Activated CD8-positive, alpha-beta T cell treated with anti-CD3 and anti-CD28 coated beads for 36 hours (primary cell): ENCODE measurements around the gene MS4A4E. TPM values are rescaled to one million over a fixed set of nuclear protein-coding genes. Genes with fewer than 3 reads are reported as not detected.
"Not testable (repeated sequence)": the region's sequence is repeated elsewhere in the genome, so short reads cannot be mapped to it uniquely, and the experiment has no call there.

Experiments used
- ATAC-seq: fragments of 200-7000 bp; cut with Tn5 transposase; one replicate; pipeline ENCODE4 v1.10.0; 2021; ENCODE audit warnings: mild to moderate bottlenecking, moderate library complexity
- CTCF ChIA-PET: fragments of 350-600 bp; sonication (Branson Sonifier 250); formaldehyde crosslinking; loops from one replicate; lab custom pipeline; 2021; ENCODE audit warnings: antibody characterized with exemption; lab: Charles Lee
- POLR2A ChIA-PET: fragments of 350-600 bp; sonication (Branson Sonifier 250); formaldehyde crosslinking; loops from one replicate; lab custom pipeline; 2021; ENCODE audit warnings: antibody characterized with exemption; lab: Charles Lee
- DNase-seq: peaks from one replicate; pipeline ENCODE4 v3.0.0-alpha.2; 2020
- H3K27ac Mint-ChIP-seq: one replicate; pipeline ENCODE4 v1.8.0; 2021; ENCODE audit warnings: mild to moderate bottlenecking, mixed read lengths
- H3K27me3 Mint-ChIP-seq: one replicate; pipeline ENCODE4 v1.8.0; 2021; ENCODE audit warnings: mixed read lengths
- H3K36me3 Mint-ChIP-seq: one replicate; pipeline ENCODE4 v1.8.0; 2021; ENCODE audit warnings: low read depth, mixed read lengths
- H3K4me1 Mint-ChIP-seq: one replicate; pipeline ENCODE4 v1.8.0; 2021; ENCODE audit warnings: low read depth, mixed read lengths
- H3K4me3 Mint-ChIP-seq: one replicate; pipeline ENCODE4 v1.8.0; 2021; ENCODE audit warnings: mild to moderate bottlenecking, moderate library complexity, mixed read lengths
- H3K9me3 Mint-ChIP-seq: one replicate; pipeline ENCODE4 v1.8.0; 2021; ENCODE audit warnings: mixed read lengths
- intact Hi-C: fragments of 100-400 bp; cut with micrococcal nuclease; formaldehyde crosslinking; loops from one replicate; pipeline ENCODE4 v1.10.0; 2022
- microRNA-seq: library from miRNA; unstranded; fragments of <30 nt; microRNA quantifications from one replicate; pipeline ENCODE4 v1.2.0, GENCODE V29; 2022; ENCODE audit warnings: borderline microRNAs expressed, borderline replicate concordance
- total RNA-seq, 2 experiments: library from RNA; stranded (reverse); gene quantifications; one replicate each; pipeline ENCODE4 v1.2.3, GENCODE V29; 2021
- TF ChIP-seq, protein P1 (sequence below): fragments of 200-600 bp; IDR thresholded peaks from one replicate; pipeline ENCODE4 v1.8.0; 2022; ENCODE audit warnings: antibody characterized with exemption, mild to moderate bottlenecking

The MS4A4E gene
- total RNA-seq, 2 experiments from 2014 or later: not detected

GRCh38 chr11:60159284-60159683, 83.7 kb downstream of the MS4A4E start:
- TF ChIP-seq, protein P1, sequence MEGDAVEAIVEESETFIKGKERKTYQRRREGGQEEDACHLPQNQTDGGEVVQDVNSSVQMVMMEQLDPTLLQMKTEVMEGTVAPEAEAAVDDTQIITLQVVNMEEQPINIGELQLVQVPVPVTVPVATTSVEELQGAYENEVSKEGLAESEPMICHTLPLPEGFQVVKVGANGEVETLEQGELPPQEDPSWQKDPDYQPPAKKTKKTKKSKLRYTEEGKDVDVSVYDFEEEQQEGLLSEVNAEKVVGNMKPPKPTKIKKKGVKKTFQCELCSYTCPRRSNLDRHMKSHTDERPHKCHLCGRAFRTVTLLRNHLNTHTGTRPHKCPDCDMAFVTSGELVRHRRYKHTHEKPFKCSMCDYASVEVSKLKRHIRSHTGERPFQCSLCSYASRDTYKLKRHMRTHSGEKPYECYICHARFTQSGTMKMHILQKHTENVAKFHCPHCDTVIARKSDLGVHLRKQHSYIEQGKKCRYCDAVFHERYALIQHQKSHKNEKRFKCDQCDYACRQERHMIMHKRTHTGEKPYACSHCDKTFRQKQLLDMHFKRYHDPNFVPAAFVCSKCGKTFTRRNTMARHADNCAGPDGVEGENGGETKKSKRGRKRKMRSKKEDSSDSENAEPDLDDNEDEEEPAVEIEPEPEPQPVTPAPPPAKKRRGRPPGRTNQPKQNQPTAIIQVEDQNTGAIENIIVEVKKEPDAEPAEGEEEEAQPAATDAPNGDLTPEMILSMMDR: no peak
- Mint-ChIP-seq H3K36me3 (peaks cover 2% of the 10 kb centered on the region), H3K4me3 (no peak overlapping the region), H3K27ac (no peak overlapping the region), H3K4me1 (no peaks in the 10 kb centered on the region), H3K27me3 (peaks cover 21% of the 10 kb centered on the region), H3K9me3 (no peaks in the 10 kb centered on the region)
- ChIA-PET POLR2A (no interaction called here), CTCF (interaction anchor here (0.7 kb wide), 1 partner anchor 70 kb away, joined by 3 read pairs; no protein-coding TSS in a partner anchor)
- DNase-seq (no peak), ATAC-seq (no peak)
- intact Hi-C loops: no loop called here

DNA sequence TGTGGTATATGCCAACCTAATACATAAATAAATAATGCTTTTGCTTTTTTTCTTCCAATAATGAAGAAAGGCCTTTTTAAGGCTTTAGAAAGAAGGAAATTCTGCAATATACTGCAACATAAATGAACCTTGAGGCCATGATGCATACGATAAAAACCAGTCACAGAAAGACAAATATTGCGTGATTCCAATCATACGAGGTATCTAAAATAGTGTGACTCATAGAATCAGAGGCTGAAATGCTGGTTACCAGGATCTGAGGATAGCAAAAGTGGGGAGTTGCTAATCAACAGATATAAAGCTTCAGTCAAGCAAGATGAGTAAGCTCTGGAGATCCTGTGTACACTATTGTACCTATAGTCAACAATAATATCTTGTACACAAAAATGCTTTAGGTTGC, 84.3 kb downstream of the MS4A4E start:
- no peak for ATAC-seq
- CTCF ChIA-PET: interaction anchor here (0.7 kb wide), 1 partner anchor 69 kb away, joined by 3 read pairs; no protein-coding TSS in a partner anchor
- intact Hi-C loops: no loop called here
- H3K27ac Mint-ChIP-seq: no peak overlapping the region
- DNase-seq: no peak
- TF ChIP-seq, protein P1: no peak
- H3K4me3 Mint-ChIP-seq: no peak overlapping the region
- POLR2A ChIA-PET: no interaction called here
- peaks cover 18% of the 10 kb centered on the region for H3K27me3 Mint-ChIP-seq
- peaks cover 1% of the 10 kb centered on the region for H3K36me3 Mint-ChIP-seq
- no peaks in the 10 kb centered on the region for H3K9me3 Mint-ChIP-seq
- no peaks in the 10 kb centered on the region for H3K4me1 Mint-ChIP-seq

GRCh38 chr11:60155931-60156330, 87.0 kb downstream of the MS4A4E start:
- CTCF ChIA-PET: no interaction called here
- no peak overlapping the region for H3K27ac Mint-ChIP-seq
- H3K36me3 Mint-ChIP-seq: no peaks in the 10 kb centered on the region
- H3K27me3 Mint-ChIP-seq: peaks cover 16% of the 10 kb centered on the region
- ATAC-seq: no peak
- POLR2A ChIA-PET: no interaction called here
- TF ChIP-seq, protein P1: no peak
- no peak overlapping the region for H3K4me3 Mint-ChIP-seq
- DNase-seq: no peak
- H3K9me3 Mint-ChIP-seq: no peaks in the 10 kb centered on the region
- H3K4me1 Mint-ChIP-seq: no peaks in the 10 kb centered on the region
- intact Hi-C loops: no loop called here

- H3K4me3 Mint-ChIP-seq, CTCF ChIA-PET, ATAC-seq, H3K4me1 Mint-ChIP-seq, H3K27me3 Mint-ChIP-seq, H3K27ac Mint-ChIP-seq, H3K36me3 Mint-ChIP-seq, DNase-seq, intact Hi-C loops, H3K9me3 Mint-ChIP-seq, POLR2A ChIA-PET: not testable (repeated sequence)
Measured at GRCh38 chr11:60152727-60153126, 90.2 kb downstream of the MS4A4E start.

- ChIA-PET POLR2A (no interaction called here), CTCF (no interaction called here)
- TF ChIP-seq, protein P1: no peak
- H3K4me3 Mint-ChIP-seq: no peak overlapping the region
- ATAC-seq (no peak), DNase-seq (no peak)
- no peaks in the 10 kb centered on the region for H3K9me3 Mint-ChIP-seq
- no peaks in the 10 kb centered on the region for H3K4me1 Mint-ChIP-seq
- peaks cover 3% of the 10 kb centered on the region for H3K27me3 Mint-ChIP-seq
- no peak overlapping the region for H3K27ac Mint-ChIP-seq
- H3K36me3 Mint-ChIP-seq: no peaks in the 10 kb centered on the region
- intact Hi-C loops: no loop called here
Measured at GRCh38 chr11:60150279-60150678, 92.7 kb downstream of the MS4A4E start.

Small RNA genes lying within 50 kb of the gene (microRNA-seq; reads per million reads assigned to microRNA genes)
- gene MIR6503: not detected

Other genes starting within 250 kb of the MS4A4E start
- gene OOSP4B, start 226.0 kb downstream of the MS4A4E start, total RNA-seq: not detected
- gene OOSP2, start 202.7 kb downstream of the MS4A4E start, total RNA-seq: not detected
- gene MS4A3, start 186.5 kb downstream of the MS4A4E start, total RNA-seq: not detected
- not detected for gene MS4A2, start 154.5 kb downstream of the MS4A4E start, total RNA-seq
- gene MS4A6A, start 60.1 kb downstream of the MS4A4E start, total RNA-seq: not detected
- not detected for gene MS4A4A, start 37.5 kb upstream of the MS4A4E start, total RNA-seq
- gene MS4A6E, start 84.1 kb upstream of the MS4A4E start, total RNA-seq: not detected
- gene MS4A7, start 135.4 kb upstream of the MS4A4E start, total RNA-seq: not detected
- gene MS4A14, start 153.3 kb upstream of the MS4A4E start, total RNA-seq: not detected
- gene MS4A5, start 186.4 kb upstream of the MS4A4E start, total RNA-seq: not detected
- 1 to 10 TPM; 1.7 to 2.1 TPM for gene MS4A1, start 212.7 kb upstream of the MS4A4E start, total RNA-seq
- not detected for gene MS4A12, start 249.6 kb upstream of the MS4A4E start, total RNA-seq